GM21390 (cell line): ENCODE data around the gene LMO3.
"Not testable (repeated sequence)": the region's sequence is repeated elsewhere in the genome, so short reads cannot be mapped to it uniquely, and the experiment has no call there.

Experiments
- ATAC-seq: cut with Tn5 transposase; IDR thresholded peaks from one replicate; pipeline ENCODE4 v1.9.1; 2021; ENCODE audit not compliant: unreplicated experiment

Gene LMO3

DNA sequence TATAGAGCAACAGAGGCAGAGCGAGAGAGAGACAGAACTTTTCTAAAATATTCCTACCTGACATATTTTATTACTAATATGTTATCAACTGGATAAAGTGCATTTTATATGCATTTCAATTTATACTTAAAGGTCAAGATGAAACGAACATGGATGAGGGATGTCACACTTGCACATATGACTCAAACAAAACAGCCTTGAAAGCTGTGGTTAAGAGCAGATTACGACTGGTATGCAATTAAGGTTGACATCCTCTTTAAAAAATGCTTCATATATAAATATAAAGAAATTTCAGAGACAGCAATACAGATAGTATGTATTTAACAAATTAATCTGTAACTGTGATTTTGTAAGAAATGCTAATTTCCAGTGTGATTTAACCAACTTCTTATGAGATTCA, 52.5 kb downstream of the LMO3 start:
- no peak for ATAC-seq

DNA sequence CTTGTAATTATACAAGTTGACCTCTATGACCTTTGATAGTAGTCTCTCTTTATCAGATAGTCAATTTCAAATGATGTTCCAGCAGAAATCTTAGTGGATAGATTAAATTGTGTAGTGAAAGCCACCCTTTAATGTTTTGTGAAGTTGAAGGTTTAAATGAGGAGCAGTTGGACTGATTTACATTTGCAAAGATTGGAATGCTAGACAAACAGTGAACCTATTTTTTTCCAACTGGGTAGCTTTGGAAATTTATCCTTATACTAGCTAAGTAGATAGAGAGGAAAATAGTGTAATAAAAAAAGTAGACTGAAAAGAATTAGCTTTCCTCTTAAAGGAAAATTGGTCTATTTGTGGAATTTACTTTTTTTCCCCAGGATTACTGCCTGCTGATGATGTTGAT, 53.7 kb downstream of the LMO3 start:
- no peak for ATAC-seq

GRCh38 chr12:16545836-16546235, 60.1 kb downstream of the LMO3 start:
- no peak for ATAC-seq

GRCh38 chr12:16542586-16542985, 63.4 kb downstream of the LMO3 start:
- no peak for ATAC-seq

DNA sequence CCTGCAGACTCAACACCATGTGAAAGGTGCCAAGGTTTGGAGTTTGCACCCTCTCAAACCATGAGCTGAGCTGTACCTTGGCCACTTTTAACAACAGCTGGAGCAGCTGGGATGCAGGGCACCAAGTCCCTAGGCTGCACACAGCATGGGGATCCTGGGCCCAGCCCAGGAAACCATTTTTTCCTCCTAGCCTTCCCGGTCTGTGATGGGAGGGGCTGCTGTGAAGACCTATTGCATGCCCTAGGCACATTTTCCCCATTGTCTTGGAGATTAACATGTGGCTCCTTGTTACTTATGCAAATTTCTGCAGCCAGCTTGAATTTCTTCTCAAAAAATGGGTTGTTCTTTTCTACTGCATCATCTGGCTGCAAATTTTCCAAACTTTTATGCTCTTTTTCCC, 68.3 kb downstream of the LMO3 start:
- ATAC-seq: not testable (repeated sequence)

DNA sequence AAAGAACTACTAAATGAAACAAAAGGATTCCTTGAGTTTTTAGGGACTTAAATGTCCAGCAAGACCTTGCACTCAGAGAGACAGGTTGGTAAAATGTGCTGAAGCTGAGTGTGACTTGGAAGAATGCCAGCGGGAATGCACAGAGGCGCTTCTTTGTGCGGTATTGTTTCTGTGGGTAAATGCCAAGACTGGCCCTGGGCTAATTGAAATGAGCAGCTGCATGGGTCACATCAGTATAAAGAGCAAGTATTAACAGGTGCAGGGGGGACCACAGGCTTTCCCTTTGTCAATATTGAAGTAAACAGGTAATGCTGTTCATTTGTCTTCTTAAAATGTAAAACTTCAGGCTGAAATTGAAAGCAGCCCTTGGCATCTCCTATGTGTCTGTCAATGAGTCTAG, 74.3 kb downstream of the LMO3 start:
- no peak for ATAC-seq

GRCh38 chr12:16530268-16530850, 75.6 kb downstream of the LMO3 start:
- ATAC-seq: no peak

- ATAC-seq: no peak
These were observed 79.3 kb downstream of the LMO3 start for GRCh38 chr12:16526693-16527092.

GRCh38 chr12:16524378-16524777, 81.6 kb downstream of the LMO3 start:
- ATAC-seq: no peak

DNA sequence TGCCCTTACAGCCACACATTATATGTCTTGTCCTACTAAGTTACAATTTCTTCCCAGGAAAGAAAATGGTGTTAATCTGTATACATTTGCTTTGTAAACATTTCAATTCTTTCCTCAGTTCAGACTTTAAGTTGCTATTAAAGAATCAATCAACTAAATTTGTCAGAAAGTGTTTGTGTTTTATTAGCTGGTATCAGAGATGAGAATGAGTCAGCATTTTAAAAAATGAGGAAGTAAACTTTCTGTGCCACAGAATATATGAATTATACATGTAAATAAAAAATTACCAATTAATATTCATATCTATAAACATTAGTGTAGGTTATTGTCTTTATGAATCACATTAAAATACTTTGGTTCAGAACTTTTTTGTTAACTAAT, 82.0 kb downstream of the LMO3 start:
- ATAC-seq: no peak

DNA sequence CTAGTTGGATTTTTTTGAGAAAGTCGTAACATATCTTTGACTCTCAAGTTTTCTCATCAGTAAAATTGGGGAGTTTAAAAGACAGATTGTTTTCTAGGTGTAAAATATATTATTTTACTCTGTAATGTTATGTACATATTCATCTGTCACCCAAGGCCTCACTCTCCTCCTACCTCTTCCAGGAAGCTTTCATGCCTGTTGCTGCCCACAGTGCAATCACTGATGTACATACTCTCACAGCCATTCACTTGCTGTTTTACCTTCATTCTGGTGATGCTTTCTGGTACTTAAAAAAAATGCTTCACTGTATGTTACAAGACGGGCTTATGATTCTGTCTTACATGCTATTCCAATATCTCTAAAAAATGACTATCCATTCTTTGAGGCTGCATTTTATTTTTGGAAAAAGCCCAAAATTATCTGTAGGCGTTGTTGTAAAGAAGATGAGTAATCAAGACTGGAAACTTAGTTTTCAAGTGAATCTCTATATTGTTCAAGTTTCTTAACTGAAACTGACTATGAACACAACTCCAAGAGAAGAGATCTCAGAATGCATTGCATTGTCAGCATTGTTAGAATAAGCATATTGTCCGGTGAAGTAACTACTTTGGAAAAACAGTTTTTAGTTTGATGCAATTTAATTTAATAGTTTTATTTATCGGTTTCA, 82.5 kb downstream of the LMO3 start:
- ATAC-seq: no peak

DNA sequence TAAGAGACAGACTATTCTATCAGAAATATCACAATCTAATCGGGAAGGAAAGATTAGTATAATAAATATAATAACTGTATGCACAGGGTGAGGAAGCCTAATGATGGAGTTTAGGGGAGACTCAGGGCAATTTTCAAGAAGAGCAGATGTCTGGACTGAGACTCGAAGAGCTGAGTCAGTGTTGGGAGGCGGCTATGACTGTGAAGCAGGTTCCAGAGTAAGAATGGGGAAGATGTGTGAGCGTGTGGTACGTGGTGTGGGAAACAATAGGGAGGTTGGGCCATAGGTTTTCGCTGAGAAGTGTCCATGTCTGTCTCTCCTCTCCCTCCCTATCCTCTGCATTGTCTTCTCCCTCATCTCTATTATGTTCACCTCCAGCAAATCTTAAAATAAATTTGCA, 85.6 kb downstream of the LMO3 start:
- ATAC-seq: no peak

- ATAC-seq: no peak
These were observed 90.3 kb downstream of the LMO3 start for GRCh38 chr12:16515666-16516065.

DNA sequence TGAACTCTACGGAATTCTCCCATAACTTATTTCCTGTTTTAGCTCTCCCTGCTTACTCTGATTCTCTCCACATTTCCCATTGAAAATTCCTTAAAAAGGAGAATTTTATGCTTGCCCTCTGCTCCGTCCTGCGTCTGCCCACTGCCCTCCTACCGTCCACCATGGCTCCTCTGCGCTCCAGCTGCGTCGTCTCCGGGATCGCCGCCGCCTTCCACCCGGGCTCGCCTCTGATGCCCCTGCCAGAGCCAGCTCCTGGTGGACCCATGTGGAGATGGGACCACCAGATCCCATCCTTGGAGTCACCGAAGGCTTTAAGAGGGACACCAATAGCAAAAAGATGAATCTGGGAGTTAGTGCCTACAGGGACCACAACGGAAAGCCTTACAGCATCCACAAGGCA, 92.7 kb downstream of the LMO3 start:
- no peak for ATAC-seq

DNA sequence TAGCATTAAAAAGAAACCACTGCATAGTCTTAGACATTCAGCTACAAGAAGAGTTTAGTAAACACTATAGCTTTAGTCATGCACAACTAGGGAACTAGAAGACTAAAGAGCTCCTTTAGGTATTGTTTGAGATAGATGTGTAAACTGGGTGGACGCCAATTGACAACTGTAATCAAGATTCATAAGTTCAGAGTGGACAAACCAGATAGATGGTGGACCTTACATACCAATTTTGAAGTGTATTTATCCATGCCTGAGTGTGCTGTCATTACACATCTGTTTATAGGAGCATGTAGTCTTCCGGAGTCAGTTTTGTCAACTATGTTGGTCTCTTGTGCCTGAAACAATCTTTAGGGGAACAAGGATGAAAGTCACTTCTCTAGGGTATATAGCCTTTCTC, 96.6 kb downstream of the LMO3 start:
- no peak for ATAC-seq

- ATAC-seq: no peak
These were observed 99.6 kb downstream of the LMO3 start for GRCh38 chr12:16506394-16506793.

DNA sequence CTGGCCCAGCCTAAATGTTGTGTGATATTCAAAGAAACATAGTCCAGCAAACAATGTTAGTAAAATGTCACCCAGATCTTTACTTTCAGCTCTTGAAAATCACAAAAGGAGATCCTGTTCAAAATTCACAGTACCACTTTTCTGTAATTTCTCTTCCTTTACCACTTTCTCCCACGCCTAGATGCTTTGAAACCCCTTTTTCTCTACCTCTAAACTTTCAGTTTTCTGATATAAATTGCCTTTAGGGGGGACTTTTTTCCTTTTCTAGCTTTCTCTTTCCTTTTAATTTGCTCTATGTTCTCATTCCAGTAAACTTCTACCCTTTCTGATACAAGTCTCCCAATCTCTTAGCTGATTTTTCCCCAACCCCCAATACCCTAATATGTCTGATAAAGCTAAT, 101.8 kb downstream of the LMO3 start:
- no peak for ATAC-seq

- no peak for ATAC-seq
These were observed 106.4 kb downstream of the LMO3 start for GRCh38 chr12:16499611-16500010.
